ENCODE results near the gene FAAH2.

DNA sequence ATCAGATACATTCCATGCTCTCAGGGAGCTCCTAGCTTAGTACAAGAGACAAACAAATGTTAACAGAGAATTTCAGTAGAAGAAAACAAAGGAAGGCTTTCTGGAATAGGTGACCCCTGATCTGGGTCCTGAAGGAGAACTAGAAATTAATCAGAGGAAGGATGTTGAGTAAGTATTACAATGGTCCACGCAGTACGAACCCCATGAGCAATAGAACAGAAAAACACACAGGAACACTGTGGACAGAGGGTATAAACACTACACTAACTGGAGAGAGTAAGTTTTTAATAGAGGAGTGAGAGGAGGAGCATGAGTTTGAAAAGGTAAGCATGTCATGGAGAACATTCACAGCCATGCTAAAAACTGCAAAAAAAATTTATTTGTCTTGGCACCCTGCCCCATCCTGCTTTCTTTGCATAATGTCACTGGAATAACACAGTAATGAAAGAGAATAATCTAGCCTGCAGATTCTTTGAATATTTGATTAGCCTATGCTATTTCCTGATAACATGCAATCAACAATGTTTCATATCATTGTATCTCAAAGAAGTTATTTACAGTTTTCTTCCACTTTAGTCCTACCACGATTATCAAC is 165.0 kb downstream of the FAAH2 start:
- TF ChIP-seq POLR2AphosphoS5 (IDR thresholded peaks at IDR 0.05; ENCODE audit: low read depth) (no peak), SPI1 (IDR thresholded peaks at IDR 0.05; ENCODE audit: borderline replicate concordance, low read depth) (no peak)
- TF ChIP-seq, protein P1, sequence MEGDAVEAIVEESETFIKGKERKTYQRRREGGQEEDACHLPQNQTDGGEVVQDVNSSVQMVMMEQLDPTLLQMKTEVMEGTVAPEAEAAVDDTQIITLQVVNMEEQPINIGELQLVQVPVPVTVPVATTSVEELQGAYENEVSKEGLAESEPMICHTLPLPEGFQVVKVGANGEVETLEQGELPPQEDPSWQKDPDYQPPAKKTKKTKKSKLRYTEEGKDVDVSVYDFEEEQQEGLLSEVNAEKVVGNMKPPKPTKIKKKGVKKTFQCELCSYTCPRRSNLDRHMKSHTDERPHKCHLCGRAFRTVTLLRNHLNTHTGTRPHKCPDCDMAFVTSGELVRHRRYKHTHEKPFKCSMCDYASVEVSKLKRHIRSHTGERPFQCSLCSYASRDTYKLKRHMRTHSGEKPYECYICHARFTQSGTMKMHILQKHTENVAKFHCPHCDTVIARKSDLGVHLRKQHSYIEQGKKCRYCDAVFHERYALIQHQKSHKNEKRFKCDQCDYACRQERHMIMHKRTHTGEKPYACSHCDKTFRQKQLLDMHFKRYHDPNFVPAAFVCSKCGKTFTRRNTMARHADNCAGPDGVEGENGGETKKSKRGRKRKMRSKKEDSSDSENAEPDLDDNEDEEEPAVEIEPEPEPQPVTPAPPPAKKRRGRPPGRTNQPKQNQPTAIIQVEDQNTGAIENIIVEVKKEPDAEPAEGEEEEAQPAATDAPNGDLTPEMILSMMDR (IDR thresholded peaks at IDR 0.05; ENCODE audit: insufficient read depth, low read length) = no peak
- TF ChIP-seq, protein P2, sequence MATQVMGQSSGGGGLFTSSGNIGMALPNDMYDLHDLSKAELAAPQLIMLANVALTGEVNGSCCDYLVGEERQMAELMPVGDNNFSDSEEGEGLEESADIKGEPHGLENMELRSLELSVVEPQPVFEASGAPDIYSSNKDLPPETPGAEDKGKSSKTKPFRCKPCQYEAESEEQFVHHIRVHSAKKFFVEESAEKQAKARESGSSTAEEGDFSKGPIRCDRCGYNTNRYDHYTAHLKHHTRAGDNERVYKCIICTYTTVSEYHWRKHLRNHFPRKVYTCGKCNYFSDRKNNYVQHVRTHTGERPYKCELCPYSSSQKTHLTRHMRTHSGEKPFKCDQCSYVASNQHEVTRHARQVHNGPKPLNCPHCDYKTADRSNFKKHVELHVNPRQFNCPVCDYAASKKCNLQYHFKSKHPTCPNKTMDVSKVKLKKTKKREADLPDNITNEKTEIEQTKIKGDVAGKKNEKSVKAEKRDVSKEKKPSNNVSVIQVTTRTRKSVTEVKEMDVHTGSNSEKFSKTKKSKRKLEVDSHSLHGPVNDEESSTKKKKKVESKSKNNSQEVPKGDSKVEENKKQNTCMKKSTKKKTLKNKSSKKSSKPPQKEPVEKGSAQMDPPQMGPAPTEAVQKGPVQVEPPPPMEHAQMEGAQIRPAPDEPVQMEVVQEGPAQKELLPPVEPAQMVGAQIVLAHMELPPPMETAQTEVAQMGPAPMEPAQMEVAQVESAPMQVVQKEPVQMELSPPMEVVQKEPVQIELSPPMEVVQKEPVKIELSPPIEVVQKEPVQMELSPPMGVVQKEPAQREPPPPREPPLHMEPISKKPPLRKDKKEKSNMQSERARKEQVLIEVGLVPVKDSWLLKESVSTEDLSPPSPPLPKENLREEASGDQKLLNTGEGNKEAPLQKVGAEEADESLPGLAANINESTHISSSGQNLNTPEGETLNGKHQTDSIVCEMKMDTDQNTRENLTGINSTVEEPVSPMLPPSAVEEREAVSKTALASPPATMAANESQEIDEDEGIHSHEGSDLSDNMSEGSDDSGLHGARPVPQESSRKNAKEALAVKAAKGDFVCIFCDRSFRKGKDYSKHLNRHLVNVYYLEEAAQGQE (IDR thresholded peaks at IDR 0.05; ENCODE audit: insufficient replicate concordance, low read depth) = no peak
